Neuronal stem cell (in vitro differentiated cells): ENCODE results near the gene SGCA.

Source experiments
- DNase-seq: peaks from one replicate; pipeline ENCODE4 v3.0.0-alpha.2; 2013; ENCODE audit warnings: low spot score
- H2AFZ ChIP-seq: one replicate; pipeline ENCODE4 v1.6.1; 2013; ENCODE audit warnings: mild to moderate bottlenecking, low read length, inconsistent platforms
- H2AK5ac ChIP-seq: 2 replicates; pipeline ENCODE4 v1.6.1; 2013; ENCODE audit warnings: low read depth, mild to moderate bottlenecking, inconsistent platforms, low read length, moderate library complexity, mixed read lengths
- H2BK120ac ChIP-seq: 2 replicates; pipeline ENCODE4 v1.6.1; 2013; ENCODE audit warnings: low read depth, mild to moderate bottlenecking, inconsistent platforms, low read length, moderate library complexity, mixed read lengths
- H2BK12ac ChIP-seq: one replicate; pipeline ENCODE4 v1.6.1; 2013; ENCODE audit warnings: low read length, inconsistent platforms
- H2BK15ac ChIP-seq: 2 replicates; pipeline ENCODE4 v1.6.1; 2013; ENCODE audit warnings: mild to moderate bottlenecking, low read length, inconsistent platforms, mixed read lengths
- H2BK5ac ChIP-seq: one replicate; pipeline ENCODE4 v1.6.1; 2013; ENCODE audit warnings: inconsistent platforms, mild to moderate bottlenecking, low read length, moderate library complexity
- H3K14ac ChIP-seq: one replicate; pipeline ENCODE4 v1.6.1; 2013; ENCODE audit warnings: low read length, inconsistent platforms
- H3K18ac ChIP-seq: 2 replicates; pipeline ENCODE4 v1.6.1; 2013; ENCODE audit warnings: low read length, inconsistent platforms
- H3K23ac ChIP-seq: 2 replicates; pipeline ENCODE4 v1.6.1; 2013; ENCODE audit warnings: low read depth, mild to moderate bottlenecking, mixed read lengths, low read length, inconsistent platforms; ENCODE audit not compliant: poor library complexity
- H3K27ac ChIP-seq: replicated peaks from 3 replicates; pipeline ENCODE4 v1.5.1; 2013; ENCODE audit warnings: low read length, inconsistent platforms
- H3K27me3 ChIP-seq, 3 experiments: 2 replicates each; pipeline ENCODE4 v1.6.1; 2013; ENCODE audit warnings: low read length in 3 of 3, mild to moderate bottlenecking in 2 of 3, inconsistent platforms in 1 of 3, low read depth in 1 of 3, mixed read lengths in 1 of 3, moderate library complexity in 1 of 3; ENCODE audit not compliant: control insufficient read depth in 3 of 3, insufficient read depth in 3 of 3
- H3K36me3 ChIP-seq, 2 donors: replicated peaks in 1 of 2; 2 replicates each; pipeline ENCODE4 v1.6.1; 2013; ENCODE audit warnings: low read length in 2 of 2; ENCODE audit not compliant: control insufficient read depth in 2 of 2, insufficient read depth in 2 of 2
- H3K4ac ChIP-seq: 2 replicates; pipeline ENCODE4 v1.6.1; 2013; ENCODE audit warnings: inconsistent platforms, mild to moderate bottlenecking, low read length, moderate library complexity
- H3K4me1 ChIP-seq, 2 donors: 1 replicate in 1 of 2; 2 replicates in 1 of 2; pipeline ENCODE4 v1.6.1; 2013; ENCODE audit warnings: low read length in 2 of 2, low read depth in 1 of 2; ENCODE audit not compliant: control insufficient read depth in 2 of 2, insufficient read depth in 1 of 2
- H3K4me2 ChIP-seq: one replicate; pipeline ENCODE4 v1.6.1; 2013; ENCODE audit warnings: mild to moderate bottlenecking, low read length, inconsistent platforms; ENCODE audit not compliant: insufficient read depth, poor library complexity, severe bottlenecking
- H3K4me3 ChIP-seq, 2 donors: 2 replicates each; pipeline ENCODE4 v1.5.1; 2013; ENCODE audit warnings: low read length in 2 of 2, mild to moderate bottlenecking in 2 of 2, inconsistent platforms in 1 of 2, moderate library complexity in 1 of 2
- H3K79me1 ChIP-seq: one replicate; pipeline ENCODE4 v1.6.1; 2013; ENCODE audit warnings: low read depth, mild to moderate bottlenecking, inconsistent platforms, low read length, moderate library complexity
- H3K9ac ChIP-seq: one replicate; pipeline ENCODE4 v1.6.1; 2013; ENCODE audit warnings: mild to moderate bottlenecking, low read depth, low read length, inconsistent platforms; ENCODE audit not compliant: poor library complexity
- H3K9me3 ChIP-seq, 2 donors: replicated peaks in 1 of 2; 2 replicates each; pipeline versions ENCODE3 to v1.6.1; 2013; ENCODE audit warnings: low read length in 2 of 2, mild to moderate bottlenecking in 2 of 2, inconsistent platforms in 1 of 2, low read depth in 1 of 2, mixed read lengths in 1 of 2, moderate library complexity in 1 of 2; ENCODE audit not compliant: control insufficient read depth in 2 of 2, insufficient read depth in 1 of 2
- H4K8ac ChIP-seq: one replicate; pipeline ENCODE4 v1.6.1; 2013; ENCODE audit warnings: low read depth, mild to moderate bottlenecking, inconsistent platforms, low read length, moderate library complexity
- H4K91ac ChIP-seq: one replicate; pipeline ENCODE4 v1.6.1; 2013; ENCODE audit warnings: low read length, low read depth, mild to moderate bottlenecking, inconsistent platforms; ENCODE audit not compliant: poor library complexity
- WGBS, 2 donors: extraction: QIAGEN DNeasy Blood & Tissue Kit; methylation state at CpG; one replicate each; pipeline ENCODE4 v1.1.7; 2013; ENCODE audit warnings: missing lambda C conversion rate in 2 of 2, mixed read lengths in 1 of 2; ENCODE audit not compliant: insufficient read length in 2 of 2, insufficient replicate concordance in 1 of 2; ENCODE audit errors: extremely low coverage in 2 of 2; 5-methylcytosine and 5-hydroxymethylcytosine counted together

Gene SGCA

DNA sequence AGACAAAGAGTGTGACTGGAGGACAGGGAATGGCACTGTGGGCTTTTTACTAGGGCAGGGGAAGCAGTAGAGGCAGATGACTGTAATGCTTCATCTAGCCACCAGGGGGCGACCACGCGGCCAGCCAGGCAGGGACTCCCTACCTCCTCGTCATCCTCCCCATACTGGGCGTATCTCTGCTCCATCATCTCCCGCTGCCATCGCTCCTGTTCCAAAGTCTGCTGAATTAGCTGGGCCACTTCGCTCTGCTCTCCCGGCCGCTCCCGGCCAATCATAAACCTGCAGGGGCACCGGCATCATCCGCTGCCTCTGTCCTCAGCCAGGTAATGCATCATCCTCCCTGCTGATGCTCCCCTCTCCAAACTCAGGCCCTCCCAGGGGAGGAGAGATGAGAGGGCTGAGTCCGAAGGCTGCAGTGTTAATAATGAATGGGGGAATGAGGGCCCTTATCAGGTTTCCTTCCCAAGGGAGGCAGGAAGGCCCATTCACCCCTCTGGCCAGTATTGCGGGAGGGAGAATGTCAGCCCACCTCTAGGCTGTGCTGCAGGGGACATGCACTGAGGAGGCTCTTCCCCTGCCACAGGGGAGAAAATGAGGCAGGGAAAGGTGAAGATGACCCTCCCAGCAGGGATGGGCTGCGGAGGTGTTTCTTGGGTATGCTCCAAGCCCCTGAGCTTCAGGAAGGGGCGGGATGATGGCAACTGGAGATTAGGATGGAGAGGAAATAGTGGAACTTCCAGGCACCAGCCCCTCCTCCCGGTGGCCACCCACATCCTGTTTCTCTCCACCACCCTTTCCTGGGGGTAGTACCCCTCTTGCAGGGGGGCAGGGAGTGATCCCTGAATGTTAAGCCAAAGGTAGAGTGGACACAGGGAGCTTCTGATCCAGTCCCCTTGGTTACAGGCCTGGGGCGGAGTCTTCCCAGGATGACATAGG lies 25.6 kb upstream of the SGCA start:
- Histone ChIP-seq H3K9me3 (peaks cover 0 to 9% of the 10 kb centered on the region in 2 donors), H3K14ac (no peak overlapping the region), H2BK15ac (no peak overlapping the region), H3K4me3 (no peak overlapping the region), H2AFZ (no peak overlapping the region), H2BK120ac (no peak overlapping the region), H3K79me1 (peaks cover 4% of the 10 kb centered on the region), H3K18ac (no peak overlapping the region), H3K9ac (no peak overlapping the region), H3K27ac (no peak overlapping the region), H2BK5ac (no peak overlapping the region), H2BK12ac (no peak overlapping the region), H3K27me3 (no peaks in the 10 kb centered on the region), H3K36me3 (peaks cover 74 to 99% of the 10 kb centered on the region in 2 donors), H3K4me2 (no peak overlapping the region), H4K8ac (no peak overlapping the region), H3K23ac (no peak overlapping the region), H4K91ac (no peak overlapping the region), H2AK5ac (no peak overlapping the region), H3K4me1 (peaks cover 0 to 1% of the 10 kb centered on the region in 2 donors), H3K4ac (no peak overlapping the region)
- DNase-seq, result no peak
- no CpG with 5 or more reads among the region's 19 CpGs for WGBS, 2 donors

DNA sequence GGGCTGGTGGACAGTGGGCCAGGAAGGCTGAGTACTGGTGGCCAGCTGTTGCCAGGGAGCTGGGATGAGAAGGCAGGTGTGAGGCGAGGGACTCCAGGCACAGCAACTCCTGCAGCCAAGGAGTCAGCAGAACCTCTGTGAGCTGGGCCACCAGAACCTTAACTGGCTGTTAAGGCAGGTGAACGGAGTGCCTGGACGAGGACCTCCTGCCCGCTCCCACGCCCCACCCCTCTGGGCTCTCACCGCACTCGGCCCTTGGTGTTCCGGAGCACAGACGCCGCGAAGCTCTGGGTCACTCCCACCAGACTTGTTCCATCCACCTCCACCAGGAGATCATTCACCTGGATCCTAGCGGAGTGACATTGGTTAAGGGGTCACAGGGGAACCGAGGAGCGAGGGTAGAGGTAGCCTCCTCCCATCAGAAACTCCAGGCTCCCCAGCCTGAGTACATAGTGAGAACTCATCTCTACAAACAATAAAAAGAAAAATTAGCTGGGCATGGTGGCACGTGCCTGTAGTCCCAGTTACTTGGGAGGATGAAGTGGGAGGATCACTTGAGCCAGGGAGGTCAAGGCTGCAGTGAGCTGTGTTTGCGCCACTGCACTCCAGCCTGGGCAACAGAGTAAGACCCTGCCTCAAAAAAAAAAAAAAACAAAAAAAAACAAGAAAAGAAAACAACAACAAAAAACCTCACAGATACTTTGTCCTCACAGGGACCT lies 24.6 kb upstream of the SGCA start:
- H3K14ac ChIP-seq, result no peak overlapping the region
- H3K4me2 ChIP-seq, result no peak overlapping the region
- peaks cover 0 to 9% of the 10 kb centered on the region in 2 donors for H3K9me3 ChIP-seq
- H3K27ac ChIP-seq, result no peak overlapping the region
- H3K23ac ChIP-seq, result no peak overlapping the region
- H2BK15ac ChIP-seq, result no peak overlapping the region
- no peak overlapping the region for H4K91ac ChIP-seq
- no peak overlapping the region for H4K8ac ChIP-seq
- no peak overlapping the region for H2BK5ac ChIP-seq
- no peak overlapping the region for H2AK5ac ChIP-seq
- H2BK120ac ChIP-seq, result no peak overlapping the region
- H3K27me3 ChIP-seq, result no peaks in the 10 kb centered on the region
- no peak overlapping the region for H3K9ac ChIP-seq
- H3K18ac ChIP-seq, result no peak overlapping the region
- no peak overlapping the region for H2AFZ ChIP-seq
- WGBS, 2 donors, result no CpG with 5 or more reads among the region's 16 CpGs
- H3K4me1 ChIP-seq, result peaks cover 0 to 1% of the 10 kb centered on the region in 2 donors
- DNase-seq, result no peak
- no peak overlapping the region for H3K4ac ChIP-seq
- no peak overlapping the region for H3K4me3 ChIP-seq
- peaks cover 71 to 99% of the 10 kb centered on the region in 2 donors for H3K36me3 ChIP-seq
- no peak overlapping the region for H2BK12ac ChIP-seq
- H3K79me1 ChIP-seq, result peaks cover 7% of the 10 kb centered on the region

DNA sequence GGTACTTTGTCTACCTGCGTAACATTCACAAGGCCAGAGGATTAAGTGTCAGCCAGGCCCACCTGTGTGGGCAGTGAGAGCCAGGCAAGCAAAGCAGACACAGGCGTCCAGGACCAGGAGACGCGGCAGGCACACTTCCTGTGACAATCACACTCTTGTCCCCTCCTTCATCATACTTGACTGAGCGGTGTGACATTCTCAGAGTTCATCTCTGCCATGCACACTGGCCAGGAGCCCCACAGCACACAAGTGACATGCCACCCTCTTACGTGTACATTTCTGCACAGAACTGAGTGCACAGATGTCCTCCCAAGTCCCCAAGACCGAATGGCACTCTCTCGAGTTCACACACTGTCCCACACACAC lies 24.1 kb upstream of the SGCA start:
- peak overlapping the region in 1 of 2 donors; percentile 9 for H3K4me3 ChIP-seq
- no peak overlapping the region for H3K18ac ChIP-seq
- no peak overlapping the region for H3K27ac ChIP-seq
- H4K91ac ChIP-seq, result no peak overlapping the region
- H3K4me1 ChIP-seq, result peaks cover 0 to 6% of the 10 kb centered on the region in 2 donors
- no peak overlapping the region for H2BK12ac ChIP-seq
- no peak overlapping the region for H2AFZ ChIP-seq
- no peak overlapping the region for H3K9ac ChIP-seq
- H2BK120ac ChIP-seq, result no peak overlapping the region
- H3K4ac ChIP-seq, result no peak overlapping the region
- H3K14ac ChIP-seq, result no peak overlapping the region
- H3K4me2 ChIP-seq, result no peak overlapping the region
- peak overlapping the region; percentile 22 for H3K23ac ChIP-seq
- no peak overlapping the region for H2AK5ac ChIP-seq
- peaks cover 0 to 9% of the 10 kb centered on the region in 2 donors for H3K9me3 ChIP-seq
- H3K79me1 ChIP-seq, result peaks cover 9% of the 10 kb centered on the region
- H4K8ac ChIP-seq, result no peak overlapping the region
- no CpG with 5 or more reads among the region's 8 CpGs for WGBS, 2 donors
- no peak for DNase-seq
- no peaks in the 10 kb centered on the region for H3K27me3 ChIP-seq
- H2BK15ac ChIP-seq, result no peak overlapping the region
- no peak overlapping the region for H2BK5ac ChIP-seq
- H3K36me3 ChIP-seq, result peaks cover 71 to 97% of the 10 kb centered on the region in 2 donors
